WERI-Rb-1 (cell line): ENCODE data around the gene CACNB1.

ENCODE experiments used
- DNase-seq: peaks from one replicate; pipeline ENCODE4 v3.0.0-alpha.2; 2020
- H3K27ac ChIP-seq: fragments of 250-450 bp; sonication (Bioruptor Pico); 2 replicates; pipeline ENCODE4 v1.5.1; 2020; ENCODE audit warnings: mild to moderate bottlenecking, moderate library complexity
- H3K27me3 ChIP-seq: fragments of 250-450 bp; sonication (Bioruptor Pico); 2 replicates; pipeline ENCODE4 v1.5.1; 2021; ENCODE audit warnings: mild to moderate bottlenecking, low read depth, moderate library complexity; ENCODE audit not compliant: insufficient read depth, severe bottlenecking
- H3K36me3 ChIP-seq: fragments of 250-450 bp; sonication (Bioruptor Pico); 2 replicates; pipeline ENCODE4 v1.5.1; 2020; ENCODE audit warnings: mild to moderate bottlenecking, moderate library complexity
- H3K4me3 ChIP-seq: 2 replicates; pipeline ENCODE4 v1.5.1; 2011; ENCODE audit warnings: low read depth, mild to moderate bottlenecking, control low read depth, low read length
- H3K9me3 ChIP-seq: fragments of 250-450 bp; sonication (Bioruptor Pico); 2 replicates; pipeline ENCODE4 v1.5.1; 2021; ENCODE audit warnings: mild to moderate bottlenecking, moderate library complexity; ENCODE audit not compliant: severe bottlenecking
- CTCF ChIP-seq: IDR thresholded peaks from 2 replicates; pipeline ENCODE4 v1.5.1; 2011; ENCODE audit warnings: low read depth, mild to moderate bottlenecking, control low read depth, inconsistent platforms, low read length

CACNB1 gene

GRCh38 chr17:39218906-39219305, 21.4 kb upstream of the CACNB1 start:
- H3K27ac ChIP-seq = no peak overlapping the region
- TF ChIP-seq CTCF = no peak
- H3K27me3 ChIP-seq = no peaks in the 10 kb centered on the region
- no peak for DNase-seq
- no peaks in the 10 kb centered on the region for H3K36me3 ChIP-seq
- H3K4me3 ChIP-seq = no peak overlapping the region
- H3K9me3 ChIP-seq = no peaks in the 10 kb centered on the region

- no peak for TF ChIP-seq CTCF
- Histone ChIP-seq H3K36me3 (no peaks in the 10 kb centered on the region), H3K27me3 (no peaks in the 10 kb centered on the region), H3K9me3 (no peaks in the 10 kb centered on the region), H3K27ac (no peak overlapping the region), H3K4me3 (no peak overlapping the region)
- no peak for DNase-seq
Measured at GRCh38 chr17:39217734-39218369, 20.4 kb upstream of the CACNB1 start.

- Histone ChIP-seq H3K27ac (no peak overlapping the region), H3K9me3 (no peaks in the 10 kb centered on the region), H3K4me3 (no peak overlapping the region), H3K36me3 (no peaks in the 10 kb centered on the region), H3K27me3 (no peaks in the 10 kb centered on the region)
- no peak for TF ChIP-seq CTCF
- DNase-seq = no peak
Measured at GRCh38 chr17:39213852-39214251, 16.4 kb upstream of the CACNB1 start.

- Histone ChIP-seq H3K9me3 (no peaks in the 10 kb centered on the region), H3K27me3 (no peaks in the 10 kb centered on the region), H3K4me3 (no peak overlapping the region), H3K27ac (no peak overlapping the region), H3K36me3 (no peaks in the 10 kb centered on the region)
- TF ChIP-seq CTCF = no peak
- DNase-seq = no peak
Measured at GRCh38 chr17:39212841-39213480, 15.5 kb upstream of the CACNB1 start.

- Histone ChIP-seq H3K4me3 (no peak overlapping the region), H3K9me3 (no peaks in the 10 kb centered on the region), H3K36me3 (no peaks in the 10 kb centered on the region), H3K27me3 (no peaks in the 10 kb centered on the region), H3K27ac (no peak overlapping the region)
- DNase-seq = no peak
- no peak for TF ChIP-seq CTCF
Measured at GRCh38 chr17:39212195-39212810, 14.8 kb upstream of the CACNB1 start.
